T-cell (primary cell): ENCODE data around the gene FOXP4. TPM values are rescaled to one million over a fixed set of nuclear protein-coding genes. Genes with fewer than 3 reads are reported as not detected.
A peak's percentile ranks its signal among the peaks of the same experiment; 100 is the strongest.

ENCODE experiments used
- ATAC-seq, 4 experiments: fragments of 200-7000 bp in 3 of 4; fragments of 150-1000 bp in 1 of 4; cut with Tn5 transposase; replicated peaks in 1 of 4; 1 replicate in 3 of 4; 2 replicates in 1 of 4; pipeline ENCODE4 v1.10.0; 2021; ENCODE audit warnings: moderate library complexity in 3 of 4, mild to moderate bottlenecking in 2 of 4, moderate number of reproducible peaks in 1 of 4
- CTCF ChIA-PET, 2 donors: fragments of 300-600 bp; sonication (Branson Sonifier 250); formaldehyde crosslinking; loops; one replicate each; lab custom pipeline; 2022; ENCODE audit warnings: antibody characterized with exemption in 2 of 2; lab: Charles Lee
- POLR2A ChIA-PET, 2 donors: fragments of 300-600 bp; sonication (Branson Sonifier 250); formaldehyde crosslinking; loops; one replicate each; lab custom pipeline; 2022; ENCODE audit warnings: antibody characterized with exemption in 2 of 2; lab: Charles Lee
- DNase-seq, 35 experiments: peaks; one replicate each; pipeline versions ENCODE4 v3.0.0 to v3.0.0-alpha.2; 2013 to 2023
- H3K27ac ChIP-seq: one replicate; pipeline ENCODE4 v1.5.1; 2013; ENCODE audit warnings: low read length
- H3K27me3 ChIP-seq, 2 experiments: replicated peaks in 1 of 2; 1 replicate in 1 of 2; 2 replicates in 1 of 2; pipeline versions ENCODE4 v1.6.1 to v1.7.0; 2013; ENCODE audit warnings: low read length in 1 of 2, mixed read lengths in 1 of 2; ENCODE audit not compliant: control insufficient read depth in 2 of 2, insufficient read depth in 2 of 2; ENCODE audit errors: extremely low read depth in 1 of 2
- H3K36me3 ChIP-seq, 2 donors: 1 replicate in 1 of 2; 2 replicates in 1 of 2; pipeline versions ENCODE4 v1.6.1 to v1.7.0; 2013; ENCODE audit warnings: low read length in 1 of 2; ENCODE audit not compliant: control insufficient read depth in 2 of 2, insufficient read depth in 1 of 2; ENCODE audit errors: extremely low read depth in 1 of 2
- H3K4me1 ChIP-seq, 2 experiments: 1 replicate in 1 of 2; 2 replicates in 1 of 2; pipeline versions ENCODE4 v1.6.1 to v1.7.0; 2013; ENCODE audit warnings: low read length in 2 of 2, mixed read lengths in 1 of 2; ENCODE audit not compliant: insufficient read depth in 2 of 2, control insufficient read depth in 1 of 2; ENCODE audit errors: extremely low read depth in 1 of 2
- H3K4me3 ChIP-seq, 2 donors: 1 replicate in 1 of 2; 2 replicates in 1 of 2; pipeline versions ENCODE4 v1.5.1 to v1.7.0; 2013; ENCODE audit warnings: mild to moderate bottlenecking in 2 of 2, low read length in 1 of 2, moderate library complexity in 1 of 2; ENCODE audit not compliant: control insufficient read depth in 1 of 2; ENCODE audit errors: extremely low read depth in 1 of 2
- H3K9me3 ChIP-seq: 2 replicates; pipeline ENCODE4 v1.7.0; 2013
- H3K27ac Mint-ChIP-seq, 2 donors: one replicate each; pipeline ENCODE4 v1.8.0; 2020 to 2021; ENCODE audit warnings: mild to moderate bottlenecking in 2 of 2, mixed read lengths in 2 of 2
- H3K27me3 Mint-ChIP-seq, 2 donors: one replicate each; pipeline ENCODE4 v1.8.0; 2021 to 2022; ENCODE audit warnings: mixed read lengths in 2 of 2
- H3K36me3 Mint-ChIP-seq: one replicate; pipeline ENCODE4 v1.8.0; 2021; ENCODE audit warnings: mixed read lengths
- H3K4me1 Mint-ChIP-seq, 3 donors: one replicate each; pipeline ENCODE4 v1.8.0; 2020 to 2022; ENCODE audit warnings: mixed read lengths in 3 of 3, mild to moderate bottlenecking in 1 of 3
- H3K4me3 Mint-ChIP-seq, 3 donors: one replicate each; pipeline ENCODE4 v1.8.0; 2020 to 2022; ENCODE audit warnings: mild to moderate bottlenecking in 3 of 3, mixed read lengths in 3 of 3, moderate library complexity in 3 of 3
- H3K9me3 Mint-ChIP-seq, 3 donors: one replicate each; pipeline ENCODE4 v1.8.0; 2020 to 2022; ENCODE audit warnings: mixed read lengths in 3 of 3
- WGBS: methylation state at CpG from one replicate; pipeline ENCODE4 v1.1.5; 2013; ENCODE audit warnings: missing lambda C conversion rate; ENCODE audit not compliant: insufficient coverage; 5-methylcytosine and 5-hydroxymethylcytosine counted together
- total RNA-seq, 35 experiments: library from RNA in 6 of 35; stranded (reverse) in 6 of 35; fragments of 120-200 nt in 1 of 35; gene quantifications; one replicate each; pipeline versions ENCODE4 v1.2.1 to v1.2.4 and lab custom pipeline; 2013 to 2026

Gene FOXP4
- total RNA-seq, 5 donors from 2014 or later (not counting 1 experiment from before 2014, with no cell fraction given) = 4.6 to 10.1 (median 9.5) TPM

GRCh38 chr6:41636833-41637193 lies 90.6 kb downstream of the FOXP4 start:
- no peaks in the 10 kb centered on the region for H3K36me3 Mint-ChIP-seq
- POLR2A ChIA-PET = no interaction called here
- peaks cover 2 to 14% of the 10 kb centered on the region in 2 experiments for H3K4me1 ChIP-seq
- H3K27ac ChIP-seq = no peak overlapping the region
- H3K9me3 ChIP-seq = no peaks in the 10 kb centered on the region
- no peak for DNase-seq
- peaks cover 5 to 12% (median 9%) of the 10 kb centered on the region in 3 donors for H3K4me1 Mint-ChIP-seq
- no peak overlapping the region for H3K4me3 ChIP-seq
- H3K4me3 Mint-ChIP-seq = peak overlapping the region in 1 of 3 donors; percentile 48
- no peaks in the 10 kb centered on the region for H3K9me3 Mint-ChIP-seq
- peaks cover 36 to 61% of the 10 kb centered on the region in 2 donors for H3K27me3 Mint-ChIP-seq
- ATAC-seq = no peak
- no peak overlapping the region for H3K27ac Mint-ChIP-seq
- CTCF ChIA-PET = no interaction called here
- 66% methylated on average over 31 of the region's 31 CpGs for WGBS
- peaks cover 0 to 62% of the 10 kb centered on the region in 2 experiments for H3K27me3 ChIP-seq
- H3K36me3 ChIP-seq = no peaks in the 10 kb centered on the region

- Mint-ChIP-seq H3K4me1 (peaks cover 5 to 12% (median 9%) of the 10 kb centered on the region in 3 donors), H3K9me3 (no peaks in the 10 kb centered on the region), H3K4me3 (peak overlapping the region; percentile 55 to 59 (median 56)), H3K36me3 (no peaks in the 10 kb centered on the region), H3K27ac (no peak overlapping the region), H3K27me3 (peaks cover 37 to 66% of the 10 kb centered on the region in 2 donors)
- WGBS = 27% methylated on average over 51 of the region's 54 CpGs
- Histone ChIP-seq H3K4me1 (peaks cover 2 to 14% of the 10 kb centered on the region in 2 experiments), H3K27ac (no peak overlapping the region), H3K4me3 (peak overlapping the region in 1 of 2 donors; percentile 58), H3K27me3 (peaks cover 0 to 65% of the 10 kb centered on the region in 2 experiments), H3K9me3 (no peaks in the 10 kb centered on the region), H3K36me3 (no peaks in the 10 kb centered on the region)
- no peak for DNase-seq
- POLR2A ChIA-PET = no interaction called here
- CTCF ChIA-PET = no interaction called here
- no peak for ATAC-seq
Measured at GRCh38 chr6:41637194-41638001, 91.2 kb downstream of the FOXP4 start.

GRCh38 chr6:41638002-41638934 lies 92.1 kb downstream of the FOXP4 start, which contains the start of gene MDFI:
TSS of gene MDFI (plus strand) at chr6:41638468. CDS start at chr6:41638750, 282 bp downstream.
- ATAC-seq = peak in 2 of 4 experiments; percentile 32 to 42
- under 1% methylated on average over 82 of the region's 86 CpGs for WGBS
- peaks cover 0 to 64% of the 10 kb centered on the region in 2 experiments for H3K27me3 ChIP-seq
- peak within 1 kb of the TSS in 1 of 2 donors; percentile 61 for H3K27ac Mint-ChIP-seq
- H3K36me3 ChIP-seq = no peaks in the 10 kb centered on the region
- DNase-seq = no peak
- POLR2A ChIA-PET = no interaction called here
- peaks cover 2 to 14% of the 10 kb centered on the region in 2 experiments for H3K4me1 ChIP-seq
- H3K9me3 Mint-ChIP-seq = no peaks in the 10 kb centered on the region
- H3K27ac ChIP-seq = no peak within 1 kb of the TSS
- peaks cover 5 to 12% (median 9%) of the 10 kb centered on the region in 3 donors for H3K4me1 Mint-ChIP-seq
- CTCF ChIA-PET = no interaction called here
- H3K9me3 ChIP-seq = no peaks in the 10 kb centered on the region
- H3K27me3 Mint-ChIP-seq = peaks cover 40 to 71% of the 10 kb centered on the region in 2 donors
- H3K4me3 Mint-ChIP-seq = peak within 1 kb of the TSS; percentile 55 to 59 (median 56)
- H3K36me3 Mint-ChIP-seq = no peaks in the 10 kb centered on the region
- peak within 1 kb of the TSS in 1 of 2 donors; percentile 58 for H3K4me3 ChIP-seq

GRCh38 chr6:41638935-41639808 lies 93.0 kb downstream of the FOXP4 start:
- Mint-ChIP-seq H3K36me3 (no peaks in the 10 kb centered on the region), H3K4me3 (peak overlapping the region in 2 of 3 donors; percentile 4 to 59)

GRCh38 chr6:41639809-41640371 lies 93.7 kb downstream of the FOXP4 start:
- Mint-ChIP-seq H3K36me3 (no peaks in the 10 kb centered on the region), H3K9me3 (no peaks in the 10 kb centered on the region), H3K27me3 (peaks cover 34 to 62% of the 10 kb centered on the region in 2 donors), H3K4me1 (peaks cover 5 to 12% (median 9%) of the 10 kb centered on the region in 3 donors), H3K4me3 (peak overlapping the region in 2 of 3 donors; percentile 4 to 59), H3K27ac (no peak overlapping the region)
- H3K4me1 ChIP-seq = peaks cover 2 to 14% of the 10 kb centered on the region in 2 experiments
- no peak overlapping the region for H3K27ac ChIP-seq
- ATAC-seq (no peak), DNase-seq (no peak)
- 80% methylated on average over 4 of the region's 8 CpGs for WGBS
- no peaks in the 10 kb centered on the region for H3K36me3 ChIP-seq
- no peaks in the 10 kb centered on the region for H3K9me3 ChIP-seq
- CTCF ChIA-PET = no interaction called here
- peaks cover 0 to 70% of the 10 kb centered on the region in 2 experiments for H3K27me3 ChIP-seq
- POLR2A ChIA-PET = no interaction called here
- H3K4me3 ChIP-seq = no peak overlapping the region

More at GRCh38 chr6:41638935-41639808, 93.0 kb downstream of the FOXP4 start:
- Histone ChIP-seq H3K27ac (no peak overlapping the region), H3K4me1 (peaks cover 2 to 14% of the 10 kb centered on the region in 2 experiments), H3K36me3 (no peaks in the 10 kb centered on the region), H3K4me3 (peak overlapping the region in 1 of 2 donors; percentile 48), H3K27me3 (peaks cover 0 to 68% of the 10 kb centered on the region in 2 experiments), H3K9me3 (no peaks in the 10 kb centered on the region)
- CTCF ChIA-PET = no interaction called here
- DNase-seq = no peak
- H3K9me3 Mint-ChIP-seq = no peaks in the 10 kb centered on the region
- WGBS = 52% methylated on average over 20 of the region's 40 CpGs
- peak overlapping the region in 1 of 2 donors; percentile 61 for H3K27ac Mint-ChIP-seq
- H3K4me1 Mint-ChIP-seq = peaks cover 5 to 12% (median 9%) of the 10 kb centered on the region in 3 donors
- POLR2A ChIA-PET = no interaction called here
- peaks cover 40 to 69% of the 10 kb centered on the region in 2 donors for H3K27me3 Mint-ChIP-seq
- no peak for ATAC-seq
